ENCODE measurements around the gene FGR. TPM values are rescaled to one million over a fixed set of nuclear protein-coding genes. Genes with fewer than 3 reads are reported as not detected.

FGR gene
- total RNA-seq, 1 donor from 2014 or later: 28.6 TPM

DNA sequence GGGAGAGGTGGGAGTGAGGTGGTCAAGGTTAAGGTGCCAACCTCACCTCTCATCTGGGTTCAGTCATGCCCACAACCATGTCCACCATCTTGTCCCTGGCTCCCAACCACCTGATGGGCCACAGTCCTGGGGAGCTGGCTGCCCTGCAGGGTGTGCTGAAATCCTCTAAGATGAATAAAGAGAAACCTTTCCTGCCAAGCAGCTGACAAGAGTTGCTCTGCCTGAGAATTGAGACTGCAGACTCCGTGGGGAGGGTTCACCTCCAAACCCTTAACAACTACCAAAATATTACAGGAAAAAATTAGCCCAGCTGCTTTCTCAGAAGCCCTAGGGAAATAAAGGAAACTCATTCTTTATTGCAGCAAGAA, 15.2 kb upstream of the FGR start:
- no peak for DNase-seq
- Mint-ChIP-seq H3K36me3 (ENCODE audit: low read depth) (no peaks in the 10 kb centered on the region), H3K27ac (no peak overlapping the region), H3K4me3 (no peak overlapping the region), H3K27me3 (no peaks in the 10 kb centered on the region), H3K4me1 (peaks cover 4% of the 10 kb centered on the region), H3K9me3 (no peaks in the 10 kb centered on the region)
- intact Hi-C loops (cut with micrococcal nuclease): no loop called here
- ChIA-PET CTCF (interaction anchor here (0.8 to 3.3 kb wide), 5 partner anchors 8 to 93 kb away, joined by 3 to 16 read pairs (median 4); no protein-coding TSS in a partner anchor), POLR2A (interaction anchor here (0.5 to 1.1 kb wide), 4 partner anchors 10 to 241 kb away, joined by 3 to 4 read pairs (median 3); no protein-coding TSS in a partner anchor)
- ATAC-seq (ENCODE audit: low read depth): no peak
- TF ChIP-seq, protein P1, sequence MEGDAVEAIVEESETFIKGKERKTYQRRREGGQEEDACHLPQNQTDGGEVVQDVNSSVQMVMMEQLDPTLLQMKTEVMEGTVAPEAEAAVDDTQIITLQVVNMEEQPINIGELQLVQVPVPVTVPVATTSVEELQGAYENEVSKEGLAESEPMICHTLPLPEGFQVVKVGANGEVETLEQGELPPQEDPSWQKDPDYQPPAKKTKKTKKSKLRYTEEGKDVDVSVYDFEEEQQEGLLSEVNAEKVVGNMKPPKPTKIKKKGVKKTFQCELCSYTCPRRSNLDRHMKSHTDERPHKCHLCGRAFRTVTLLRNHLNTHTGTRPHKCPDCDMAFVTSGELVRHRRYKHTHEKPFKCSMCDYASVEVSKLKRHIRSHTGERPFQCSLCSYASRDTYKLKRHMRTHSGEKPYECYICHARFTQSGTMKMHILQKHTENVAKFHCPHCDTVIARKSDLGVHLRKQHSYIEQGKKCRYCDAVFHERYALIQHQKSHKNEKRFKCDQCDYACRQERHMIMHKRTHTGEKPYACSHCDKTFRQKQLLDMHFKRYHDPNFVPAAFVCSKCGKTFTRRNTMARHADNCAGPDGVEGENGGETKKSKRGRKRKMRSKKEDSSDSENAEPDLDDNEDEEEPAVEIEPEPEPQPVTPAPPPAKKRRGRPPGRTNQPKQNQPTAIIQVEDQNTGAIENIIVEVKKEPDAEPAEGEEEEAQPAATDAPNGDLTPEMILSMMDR (IDR thresholded peaks at IDR 0.05): no peak

GRCh38 chr1:27649306-27649635, 14.3 kb upstream of the FGR start:
- no peak for ATAC-seq (ENCODE audit: low read depth)
- Mint-ChIP-seq H3K4me3 (no peak overlapping the region), H3K27me3 (no peaks in the 10 kb centered on the region), H3K4me1 (peaks cover 3% of the 10 kb centered on the region), H3K36me3 (ENCODE audit: low read depth) (no peaks in the 10 kb centered on the region), H3K9me3 (no peaks in the 10 kb centered on the region), H3K27ac (no peak overlapping the region)
- intact Hi-C loops (cut with micrococcal nuclease): no loop called here
- no peak for DNase-seq
- TF ChIP-seq, protein P1 (IDR thresholded peaks at IDR 0.05): no peak
- ChIA-PET POLR2A (interaction anchor here (0.7 to 1.1 kb wide), 4 partner anchors 10 to 224 kb away, joined by 3 to 6 read pairs (median 4); no protein-coding TSS in a partner anchor), CTCF (interaction anchor here (0.9 to 3.3 kb wide), 4 partner anchors 9 to 353 kb away, joined by 3 to 16 read pairs (median 4); no protein-coding TSS in a partner anchor)

DNA sequence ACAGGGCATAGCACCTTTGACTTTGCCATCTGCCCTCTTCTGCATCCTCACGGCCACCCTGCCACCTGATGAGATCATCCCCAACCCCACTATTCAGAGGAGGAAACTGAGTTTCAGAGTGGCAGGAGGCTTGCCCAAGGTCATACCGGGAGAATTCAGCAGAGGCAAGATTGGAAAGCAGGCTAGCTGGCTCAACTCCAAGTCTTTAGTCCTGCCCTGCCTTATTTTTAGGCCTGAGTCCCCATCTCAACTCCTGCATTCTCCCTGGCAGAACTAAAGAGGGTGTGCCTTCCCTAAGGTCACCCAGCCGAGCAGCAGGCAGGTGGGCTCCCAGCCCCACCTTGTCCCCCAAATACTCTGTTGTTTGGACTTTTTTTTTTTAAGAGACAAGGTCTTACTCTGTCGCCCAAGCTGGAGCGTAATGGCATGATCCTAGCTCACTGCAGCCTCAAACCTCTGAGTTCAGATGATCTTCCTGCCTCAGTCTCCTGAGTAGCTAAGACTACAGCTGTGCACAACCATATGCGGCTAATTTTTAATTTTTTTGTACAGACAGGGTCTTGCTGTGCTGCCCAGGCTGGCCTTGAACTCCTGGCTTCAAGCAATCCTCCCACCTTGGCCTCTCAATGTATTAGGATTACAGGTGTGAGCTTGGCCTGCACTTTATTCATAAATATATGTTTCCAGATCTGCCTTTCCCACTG, 13.8 kb upstream of the FGR start:
- ChIA-PET POLR2A (interaction anchor here (0.6 to 1.1 kb wide), 5 partner anchors 10 to 225 kb away, joined by 3 to 7 read pairs (median 4); no protein-coding TSS in a partner anchor), CTCF (interaction anchor here (1.5 to 3.3 kb wide), 2 partner anchors 14 to 352 kb away, joined by 6 to 16 read pairs; no protein-coding TSS in a partner anchor)
- TF ChIP-seq, protein P1 (IDR thresholded peaks at IDR 0.05): no peak

GRCh38 chr1:27647328-27647727, 12.3 kb upstream of the FGR start:
- no peak overlapping the region for H3K27ac Mint-ChIP-seq

More for the DNA sequence above, 13.8 kb upstream of the FGR start:
- ATAC-seq (ENCODE audit: low read depth) (no peak), DNase-seq (no peak)
- Mint-ChIP-seq H3K27ac (no peak overlapping the region), H3K9me3 (no peaks in the 10 kb centered on the region), H3K4me1 (peaks cover 7% of the 10 kb centered on the region), H3K4me3 (no peak overlapping the region), H3K36me3 (ENCODE audit: low read depth) (no peaks in the 10 kb centered on the region), H3K27me3 (no peaks in the 10 kb centered on the region)
- intact Hi-C loops (cut with micrococcal nuclease): no loop called here

More at GRCh38 chr1:27647328-27647727, 12.3 kb upstream of the FGR start:
- no peaks in the 10 kb centered on the region for H3K27me3 Mint-ChIP-seq
- ChIA-PET POLR2A (interaction anchor here (0.6 to 1.7 kb wide), 3 partner anchors 11 to 205 kb away, joined by 3 to 9 read pairs (median 5); no protein-coding TSS in a partner anchor), CTCF (interaction anchor here (0.8 to 3.3 kb wide), 4 partner anchors 12 to 252 kb away, joined by 3 to 16 read pairs (median 4); no protein-coding TSS in a partner anchor)
- peaks cover 11% of the 10 kb centered on the region for H3K4me1 Mint-ChIP-seq
- intact Hi-C loops (cut with micrococcal nuclease): no loop called here
- ATAC-seq (ENCODE audit: low read depth) (no peak), DNase-seq (no peak)
- no peak overlapping the region for H3K4me3 Mint-ChIP-seq
- TF ChIP-seq, protein P1 (IDR thresholded peaks at IDR 0.05): no peak
- no peaks in the 10 kb centered on the region for H3K9me3 Mint-ChIP-seq
- no peaks in the 10 kb centered on the region for H3K36me3 Mint-ChIP-seq (ENCODE audit: low read depth)

Measured in activated B cell treated with CpG ODN at 0.5 μM for 24 hours (primary cell).